ENCODE measurements around the gene IDH2. TPM values are rescaled to one million over a fixed set of nuclear protein-coding genes. Genes with fewer than 3 reads are reported as not detected.
A peak's percentile ranks its signal among the peaks of the same experiment; 100 is the strongest.

The IDH2 gene
- total RNA-seq, 4 donors from 2014 or later: 89.9 to 184 (median 119) TPM

- Histone ChIP-seq H3K27ac (no peak overlapping the region), H3K4me3 (no peak overlapping the region), H3K27me3 (no peaks in the 10 kb centered on the region), H3K9me3 (no peaks in the 10 kb centered on the region), H3K36me3 (peaks cover 0 to 46% (median 0%) of the 10 kb centered on the region in 3 donors), H3K4me1 (peaks cover 0 to 17% (median 2%) of the 10 kb centered on the region in 4 donors)
- TF ChIP-seq CTCF (IDR thresholded peaks at IDR 0.05): no peak
- no peak for TF ChIP-seq POLR2A (IDR thresholded peaks at IDR 0.05)
- no peak for DNase-seq
Measured at GRCh38 chr15:90090226-90090848, 11.9 kb downstream of the IDH2 start.

- H3K9me3 ChIP-seq: no peaks in the 10 kb centered on the region
- no peaks in the 10 kb centered on the region for H3K27me3 ChIP-seq
- no peak overlapping the region for H3K27ac ChIP-seq
- H3K36me3 ChIP-seq: peaks cover 0 to 70% (median 0%) of the 10 kb centered on the region in 3 donors
- no peak overlapping the region for H3K4me3 ChIP-seq
- no peaks in the 10 kb centered on the region for H3K4me1 ChIP-seq
- DNase-seq: no peak
- TF ChIP-seq POLR2A (IDR thresholded peaks at IDR 0.05) (no peak), CTCF (IDR thresholded peaks at IDR 0.05) (peak in 3 of 6 experiments; percentile 20 to 22 (median 21))
Measured at GRCh38 chr15:90087454-90088154, 14.7 kb downstream of the IDH2 start.

GRCh38 chr15:90086868-90087268 lies 15.4 kb downstream of the IDH2 start:
- H3K27me3 ChIP-seq: no peaks in the 10 kb centered on the region
- DNase-seq: peak in 2 of 3 donors; percentile 42 to 71
- no peak overlapping the region for H3K27ac ChIP-seq
- peaks cover 0 to 77% (median 0%) of the 10 kb centered on the region in 3 donors for H3K36me3 ChIP-seq
- TF ChIP-seq POLR2A (IDR thresholded peaks at IDR 0.05) (no peak), CTCF (IDR thresholded peaks at IDR 0.05) (peak; percentile 27 to 68 (median 62))
- peaks cover 0 to 4% (median 0%) of the 10 kb centered on the region in 4 donors for H3K4me1 ChIP-seq
- no peaks in the 10 kb centered on the region for H3K9me3 ChIP-seq
- no peak overlapping the region for H3K4me3 ChIP-seq

GRCh38 chr15:90085565-90085964 lies 16.7 kb downstream of the IDH2 start:
- Histone ChIP-seq H3K27ac (no peak overlapping the region), H3K4me3 (no peak overlapping the region), H3K27me3 (no peaks in the 10 kb centered on the region), H3K36me3 (peaks cover 0 to 79% (median 0%) of the 10 kb centered on the region in 3 donors), H3K9me3 (no peaks in the 10 kb centered on the region), H3K4me1 (peaks cover 0 to 4% (median 0%) of the 10 kb centered on the region in 4 donors)
- no peak for DNase-seq
- TF ChIP-seq CTCF (IDR thresholded peaks at IDR 0.05): no peak
- TF ChIP-seq POLR2A (IDR thresholded peaks at IDR 0.05): no peak

- H3K27me3 ChIP-seq: no peaks in the 10 kb centered on the region
- TF ChIP-seq CTCF (IDR thresholded peaks at IDR 0.05) (no peak), POLR2A (IDR thresholded peaks at IDR 0.05) (no peak)
- no peak overlapping the region for H3K27ac ChIP-seq
- no peaks in the 10 kb centered on the region for H3K9me3 ChIP-seq
- H3K36me3 ChIP-seq: peaks cover 0 to 79% (median 0%) of the 10 kb centered on the region in 3 donors
- DNase-seq: no peak
- H3K4me1 ChIP-seq: peaks cover 0 to 4% (median 0%) of the 10 kb centered on the region in 4 donors
- H3K4me3 ChIP-seq: no peak overlapping the region
Measured at GRCh38 chr15:90084876-90085423, 17.3 kb downstream of the IDH2 start.
